CD4-positive, alpha-beta memory T cell (primary cell): ENCODE results near the gene IRX4. TPM values are rescaled to one million over a fixed set of nuclear protein-coding genes. Genes with fewer than 3 reads are reported as not detected.

Source experiments
- CTCF ChIA-PET: fragments of 350-600 bp; sonication (Branson Sonifier 250); formaldehyde crosslinking; loops from one replicate; lab custom pipeline; 2021; ENCODE audit warnings: inconsistent platforms; ENCODE audit not compliant: partially characterized antibody; lab: Charles Lee
- POLR2A ChIA-PET: fragments of 350-600 bp; sonication (Branson Sonifier 250); formaldehyde crosslinking; loops from one replicate; lab custom pipeline; 2021; ENCODE audit not compliant: partially characterized antibody; lab: Charles Lee
- DNase-seq, 5 donors: peaks; one replicate each; pipeline versions ENCODE4 v3.0.0 to v3.0.0-alpha.2; 2020 to 2022; ENCODE audit warnings: mixed read lengths in 1 of 5
- H3K27ac ChIP-seq: one replicate; pipeline ENCODE4 v1.7.0; 2013; ENCODE audit warnings: low read depth, low read length
- H3K27me3 ChIP-seq: 2 replicates; pipeline ENCODE4 v1.7.0; 2013; ENCODE audit warnings: mild to moderate bottlenecking, low read length, moderate library complexity; ENCODE audit not compliant: insufficient read depth
- H3K36me3 ChIP-seq: 2 replicates; pipeline ENCODE4 v1.7.0; 2013; ENCODE audit warnings: mild to moderate bottlenecking, low read length, moderate library complexity; ENCODE audit not compliant: insufficient read depth
- H3K4me1 ChIP-seq: 2 replicates; pipeline ENCODE4 v1.7.0; 2013; ENCODE audit warnings: mild to moderate bottlenecking, low read length, moderate library complexity; ENCODE audit not compliant: insufficient read depth
- H3K4me3 ChIP-seq, 2 donors: one replicate each; pipeline ENCODE4 v1.7.0; 2013; ENCODE audit warnings: low read length in 2 of 2, mild to moderate bottlenecking in 1 of 2
- H3K9me3 ChIP-seq, 2 donors: one replicate each; pipeline ENCODE4 v1.7.0; 2013; ENCODE audit warnings: low read length in 2 of 2, control low read depth in 1 of 2; ENCODE audit not compliant: control insufficient read depth in 1 of 2
- H3K27ac Mint-ChIP-seq, 7 donors: one replicate each; pipeline ENCODE4 v1.8.0; 2020 to 2021; ENCODE audit warnings: mixed read lengths in 7 of 7, mild to moderate bottlenecking in 6 of 7, inconsistent platforms in 3 of 7, moderate library complexity in 3 of 7
- H3K27me3 Mint-ChIP-seq, 2 donors: one replicate each; pipeline ENCODE4 v1.8.0; 2020 to 2021; ENCODE audit warnings: mixed read lengths in 2 of 2
- H3K36me3 Mint-ChIP-seq, 2 donors: one replicate each; pipeline ENCODE4 v1.8.0; 2020 to 2021; ENCODE audit warnings: mixed read lengths in 2 of 2, inconsistent platforms in 1 of 2, mild to moderate bottlenecking in 1 of 2
- H3K4me1 Mint-ChIP-seq, 4 donors: one replicate each; pipeline ENCODE4 v1.8.0; 2020 to 2021; ENCODE audit warnings: mixed read lengths in 4 of 4, mild to moderate bottlenecking in 1 of 4
- H3K4me3 Mint-ChIP-seq, 8 donors: one replicate each; pipeline ENCODE4 v1.8.0; 2020 to 2021; ENCODE audit warnings: mixed read lengths in 8 of 8, mild to moderate bottlenecking in 7 of 8, moderate library complexity in 6 of 8, inconsistent platforms in 3 of 8
- H3K9me3 Mint-ChIP-seq, 8 donors: one replicate each; pipeline ENCODE4 v1.8.0; 2020 to 2021; ENCODE audit warnings: mixed read lengths in 8 of 8, mild to moderate bottlenecking in 5 of 8, inconsistent platforms in 3 of 8, moderate library complexity in 1 of 8
- intact Hi-C: fragments of 100-400 bp; cut with micrococcal nuclease; formaldehyde crosslinking; loops from one replicate; pipeline ENCODE4 v1.15.1; 2023
- polyA plus RNA-seq, 2 donors: library from polyadenylated mRNA; unstranded; fragments of 300-500 nt; fragmentation: Illumina TruSeq; gene quantifications; one replicate each; pipeline ENCODE4 v1.2.3, GENCODE V29; 2021
- total RNA-seq, 2 experiments: library from RNA; stranded (reverse); gene quantifications; one replicate each; pipeline ENCODE4 v1.2.3, GENCODE V29; 2021

The IRX4 gene
- total and polyA plus RNA-seq, 4 experiments from 2014 or later: not detected

DNA sequence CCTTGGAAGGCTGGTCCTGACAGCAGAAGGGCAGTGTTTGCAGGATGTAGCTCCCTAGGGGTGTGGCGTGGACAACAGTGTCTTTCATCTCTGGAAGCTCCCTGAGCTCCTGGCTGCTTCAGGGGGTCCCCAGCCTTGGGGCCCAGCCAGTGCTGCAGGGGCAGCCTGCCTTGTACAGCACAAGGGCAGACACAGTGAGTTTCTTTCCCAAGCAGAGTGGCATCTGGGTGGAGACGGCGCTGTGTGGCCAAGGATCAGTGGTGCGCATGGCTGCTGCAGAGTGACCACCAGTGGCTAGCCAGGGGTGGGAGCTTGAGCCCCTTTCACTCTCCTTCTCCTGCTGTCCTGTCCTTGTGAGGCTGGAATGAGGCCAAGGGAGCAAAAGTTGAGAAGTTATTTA, 7.6 kb upstream of the IRX4 start:
- H3K9me3 ChIP-seq: no peaks in the 10 kb centered on the region
- no peak for DNase-seq
- H3K4me3 Mint-ChIP-seq: no peak overlapping the region
- ChIA-PET POLR2A (no interaction called here), CTCF (no interaction called here)
- peaks cover 0 to 4% (median 3%) of the 10 kb centered on the region in 4 donors for H3K4me1 Mint-ChIP-seq
- H3K27ac Mint-ChIP-seq: no peak overlapping the region
- H3K36me3 ChIP-seq: no peaks in the 10 kb centered on the region
- intact Hi-C loops: no loop called here
- peaks cover 0 to 2% (median 0%) of the 10 kb centered on the region in 8 donors for H3K9me3 Mint-ChIP-seq
- H3K36me3 Mint-ChIP-seq: no peaks in the 10 kb centered on the region
- no peak overlapping the region for H3K27ac ChIP-seq
- no peaks in the 10 kb centered on the region for H3K4me1 ChIP-seq
- no peak overlapping the region for H3K4me3 ChIP-seq
- H3K27me3 ChIP-seq: no peaks in the 10 kb centered on the region
- peaks cover 28 to 30% of the 10 kb centered on the region in 2 donors for H3K27me3 Mint-ChIP-seq

DNA sequence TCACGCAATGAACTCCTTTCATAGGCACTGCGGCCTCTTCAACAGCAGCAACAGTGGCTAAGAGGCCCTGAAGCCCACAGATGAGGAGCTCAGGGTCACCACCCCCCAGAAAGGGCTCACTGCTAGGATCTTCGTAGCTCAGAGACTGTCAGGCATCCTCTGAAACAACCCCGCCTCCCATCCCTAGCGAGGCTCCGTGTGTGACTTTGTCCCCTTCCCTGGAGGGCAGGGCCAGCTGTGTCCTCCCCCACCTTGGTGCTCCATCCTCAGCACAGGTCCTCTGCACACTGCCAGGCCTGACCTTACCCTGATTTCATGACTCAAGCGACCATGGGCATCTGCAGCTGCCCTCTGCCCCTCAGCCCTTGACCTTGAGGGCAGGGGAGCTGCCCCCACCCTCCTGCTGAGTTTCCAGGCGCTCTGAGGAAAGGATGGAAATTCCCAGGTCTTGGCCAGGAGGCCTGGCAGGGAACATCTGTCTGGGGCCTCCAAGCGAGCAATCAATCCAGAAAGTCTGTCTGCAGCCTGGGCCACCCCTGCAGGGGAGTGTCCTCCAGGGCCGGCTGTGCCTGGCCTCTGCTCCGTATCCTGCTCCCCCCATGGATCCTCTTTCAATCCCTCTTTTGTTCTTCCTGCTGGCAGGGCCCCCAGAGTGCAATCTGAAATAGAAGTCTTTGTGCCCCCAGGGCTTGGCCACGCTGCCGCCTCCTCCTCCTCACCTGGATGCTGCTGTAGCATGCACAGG, 6.8 kb upstream of the IRX4 start:
- Histone ChIP-seq H3K36me3 (no peaks in the 10 kb centered on the region), H3K4me3 (no peak overlapping the region), H3K9me3 (no peaks in the 10 kb centered on the region), H3K27me3 (peaks cover under 1% of the 10 kb centered on the region), H3K4me1 (no peaks in the 10 kb centered on the region), H3K27ac (no peak overlapping the region)
- DNase-seq: no peak
- CTCF ChIA-PET: no interaction called here
- POLR2A ChIA-PET: no interaction called here
- no peaks in the 10 kb centered on the region for H3K36me3 Mint-ChIP-seq
- H3K9me3 Mint-ChIP-seq: peaks cover 0 to 2% (median 0%) of the 10 kb centered on the region in 8 donors
- H3K4me3 Mint-ChIP-seq: no peak overlapping the region
- peaks cover 0 to 5% (median 3%) of the 10 kb centered on the region in 4 donors for H3K4me1 Mint-ChIP-seq
- no peak overlapping the region for H3K27ac Mint-ChIP-seq
- H3K27me3 Mint-ChIP-seq: peaks cover 29 to 30% of the 10 kb centered on the region in 2 donors
- intact Hi-C loops: no loop called here

DNA sequence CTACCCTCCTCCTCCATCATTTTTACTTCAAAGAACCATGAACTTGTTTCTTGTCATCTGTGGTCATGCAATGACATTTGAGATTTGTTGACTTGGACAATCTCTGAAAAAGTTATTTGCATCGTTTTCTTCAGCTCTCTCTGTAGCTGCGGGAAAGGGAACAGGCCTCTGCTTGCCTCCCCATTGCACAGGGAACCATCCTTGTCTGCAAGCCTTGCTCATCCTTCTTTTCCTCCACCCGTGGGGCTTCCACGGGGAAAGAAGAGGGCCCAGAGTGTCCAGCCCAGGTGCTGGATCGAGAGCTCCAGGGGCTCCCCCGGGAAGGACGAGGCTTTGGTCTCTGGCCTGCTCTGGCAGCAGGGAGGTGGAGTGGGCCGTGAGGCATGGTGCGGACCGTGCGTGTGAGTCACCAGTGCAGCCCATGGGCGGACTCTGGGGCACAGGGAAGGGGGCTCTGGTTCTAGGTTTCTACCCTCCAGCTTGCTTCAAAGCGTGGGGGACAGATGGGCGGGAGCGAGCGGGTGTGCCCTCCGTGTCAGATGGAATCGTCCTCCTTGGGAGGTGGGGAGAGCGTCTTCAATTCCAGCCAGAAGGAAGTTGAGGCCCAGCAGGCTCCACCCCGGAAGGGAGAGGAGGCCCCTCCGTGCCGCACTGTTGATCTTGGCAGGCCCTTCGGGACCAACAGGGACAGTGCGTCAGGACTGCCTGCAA, 6.0 kb upstream of the IRX4 start:
- H3K4me3 Mint-ChIP-seq: peak overlapping the region in 1 of 8 donors; percentile 76
- DNase-seq: no peak
- peaks cover 4% of the 10 kb centered on the region for H3K27me3 ChIP-seq
- H3K4me3 ChIP-seq: no peak overlapping the region
- H3K4me1 ChIP-seq: no peaks in the 10 kb centered on the region
- no peaks in the 10 kb centered on the region for H3K36me3 ChIP-seq
- H3K9me3 ChIP-seq: no peaks in the 10 kb centered on the region
- no peak overlapping the region for H3K27ac Mint-ChIP-seq
- H3K27me3 Mint-ChIP-seq: peaks cover 30 to 32% of the 10 kb centered on the region in 2 donors
- no peak overlapping the region for H3K27ac ChIP-seq
- H3K36me3 Mint-ChIP-seq: no peaks in the 10 kb centered on the region
- H3K9me3 Mint-ChIP-seq: peaks cover 0 to 2% (median 0%) of the 10 kb centered on the region in 8 donors
- intact Hi-C loops: no loop called here
- ChIA-PET CTCF (no interaction called here), POLR2A (no interaction called here)
- H3K4me1 Mint-ChIP-seq: peaks cover 3 to 11% (median 7%) of the 10 kb centered on the region in 4 donors

DNA sequence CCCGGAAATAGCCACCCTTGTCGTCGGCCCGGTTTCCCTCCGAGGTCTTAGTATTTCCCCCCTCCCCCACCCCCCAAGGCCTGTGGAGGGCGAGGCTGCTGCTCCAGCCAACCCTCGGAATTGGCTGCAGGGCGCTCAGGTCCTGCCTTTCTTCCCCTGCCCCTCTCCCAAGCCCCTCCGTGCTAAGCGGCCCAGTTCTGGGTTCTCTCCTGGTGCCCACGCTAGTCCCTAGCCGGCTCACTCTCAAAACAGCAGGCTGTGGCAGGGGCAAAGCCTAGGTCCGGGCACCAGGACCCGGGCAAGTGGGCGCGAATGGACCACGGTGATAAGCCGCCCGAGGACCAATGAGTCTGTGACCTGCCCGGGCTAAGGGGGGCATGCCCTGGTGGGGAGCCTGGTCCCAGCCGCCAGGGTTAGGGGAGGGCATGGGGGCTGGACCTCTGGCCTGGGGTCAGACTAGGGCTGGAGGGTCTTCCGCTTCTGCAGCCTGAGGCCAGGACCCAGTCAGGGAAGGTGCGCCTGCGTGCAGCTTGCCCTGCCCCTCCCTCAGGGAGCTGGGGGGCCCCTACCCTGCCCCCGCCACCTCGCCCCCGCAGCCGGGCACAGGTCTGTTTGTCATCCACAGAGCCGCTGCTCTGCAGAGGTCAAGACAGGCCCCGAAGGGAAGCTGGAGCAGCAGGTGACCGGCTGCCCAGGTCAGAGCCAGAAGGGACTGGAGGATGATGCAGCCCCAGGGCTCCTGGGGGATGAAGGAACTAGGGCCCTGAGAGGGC, 5.0 kb upstream of the IRX4 start:
- H3K36me3 ChIP-seq: no peaks in the 10 kb centered on the region

DNA sequence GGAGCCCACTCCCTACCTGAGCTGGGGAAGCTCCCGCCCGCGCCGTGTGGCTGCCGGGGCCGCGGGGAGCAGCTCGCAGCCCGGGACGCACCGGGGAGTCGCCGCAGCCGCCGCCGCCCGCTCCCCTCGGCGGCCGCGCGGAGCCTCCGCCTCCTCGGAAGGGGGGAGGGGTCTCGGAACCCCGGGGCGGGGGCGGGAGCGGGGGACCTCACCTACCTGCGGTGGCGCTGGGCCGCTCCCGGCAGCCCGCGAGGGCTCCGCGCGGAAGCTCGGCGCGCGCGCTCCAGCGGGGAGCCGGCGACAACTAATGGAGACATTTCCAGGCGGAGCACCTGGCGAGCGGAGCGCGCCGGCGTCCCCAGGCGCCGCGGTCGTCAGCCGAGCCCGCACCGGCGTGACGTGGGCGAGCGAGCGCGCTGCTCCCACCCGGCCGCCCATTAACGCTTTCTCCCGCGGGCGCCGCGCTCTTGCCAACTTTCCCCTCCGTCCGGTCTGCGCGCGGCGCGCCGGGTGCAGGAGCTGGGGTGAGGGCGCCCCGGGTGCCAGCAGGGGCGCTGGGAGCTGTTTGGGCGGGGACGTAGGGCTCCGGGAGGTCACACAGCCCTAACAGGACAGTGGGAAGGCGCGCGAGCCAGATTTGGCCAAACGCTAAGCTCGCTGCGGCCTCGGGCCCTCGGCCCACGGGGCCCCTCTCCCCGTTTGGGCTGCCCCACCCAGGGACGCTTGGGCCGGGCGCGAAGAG, 4.3 kb upstream of the IRX4 start:
- Histone ChIP-seq H3K27ac (no peak overlapping the region), H3K36me3 (no peaks in the 10 kb centered on the region), H3K9me3 (no peaks in the 10 kb centered on the region), H3K27me3 (peaks cover 4% of the 10 kb centered on the region), H3K4me3 (no peak overlapping the region), H3K4me1 (no peaks in the 10 kb centered on the region)
- no peak overlapping the region for H3K27ac Mint-ChIP-seq
- H3K9me3 Mint-ChIP-seq: peaks cover 0 to 2% (median 0%) of the 10 kb centered on the region in 8 donors
- intact Hi-C loops: no loop called here
- no peak overlapping the region for H3K4me3 Mint-ChIP-seq
- H3K36me3 Mint-ChIP-seq: no peaks in the 10 kb centered on the region
- peaks cover 28% of the 10 kb centered on the region in 2 donors for H3K27me3 Mint-ChIP-seq
- peaks cover 3 to 11% (median 7%) of the 10 kb centered on the region in 4 donors for H3K4me1 Mint-ChIP-seq
- ChIA-PET POLR2A (no interaction called here), CTCF (no interaction called here)
- DNase-seq: no peak

More for the DNA sequence above, 5.0 kb upstream of the IRX4 start:
- no peak overlapping the region for H3K4me3 Mint-ChIP-seq
- no peaks in the 10 kb centered on the region for H3K9me3 ChIP-seq
- H3K4me1 ChIP-seq: no peaks in the 10 kb centered on the region
- no peak overlapping the region for H3K4me3 ChIP-seq
- H3K9me3 Mint-ChIP-seq: peaks cover 0 to 2% (median 0%) of the 10 kb centered on the region in 8 donors
- no peak overlapping the region for H3K27ac ChIP-seq
- peaks cover 4% of the 10 kb centered on the region for H3K27me3 ChIP-seq
- H3K27ac Mint-ChIP-seq: no peak overlapping the region
- POLR2A ChIA-PET: no interaction called here
- DNase-seq: no peak
- no peaks in the 10 kb centered on the region for H3K36me3 Mint-ChIP-seq
- intact Hi-C loops: no loop called here
- peaks cover 29% of the 10 kb centered on the region in 2 donors for H3K27me3 Mint-ChIP-seq
- CTCF ChIA-PET: no interaction called here
- peaks cover 3 to 11% (median 7%) of the 10 kb centered on the region in 4 donors for H3K4me1 Mint-ChIP-seq

DNA sequence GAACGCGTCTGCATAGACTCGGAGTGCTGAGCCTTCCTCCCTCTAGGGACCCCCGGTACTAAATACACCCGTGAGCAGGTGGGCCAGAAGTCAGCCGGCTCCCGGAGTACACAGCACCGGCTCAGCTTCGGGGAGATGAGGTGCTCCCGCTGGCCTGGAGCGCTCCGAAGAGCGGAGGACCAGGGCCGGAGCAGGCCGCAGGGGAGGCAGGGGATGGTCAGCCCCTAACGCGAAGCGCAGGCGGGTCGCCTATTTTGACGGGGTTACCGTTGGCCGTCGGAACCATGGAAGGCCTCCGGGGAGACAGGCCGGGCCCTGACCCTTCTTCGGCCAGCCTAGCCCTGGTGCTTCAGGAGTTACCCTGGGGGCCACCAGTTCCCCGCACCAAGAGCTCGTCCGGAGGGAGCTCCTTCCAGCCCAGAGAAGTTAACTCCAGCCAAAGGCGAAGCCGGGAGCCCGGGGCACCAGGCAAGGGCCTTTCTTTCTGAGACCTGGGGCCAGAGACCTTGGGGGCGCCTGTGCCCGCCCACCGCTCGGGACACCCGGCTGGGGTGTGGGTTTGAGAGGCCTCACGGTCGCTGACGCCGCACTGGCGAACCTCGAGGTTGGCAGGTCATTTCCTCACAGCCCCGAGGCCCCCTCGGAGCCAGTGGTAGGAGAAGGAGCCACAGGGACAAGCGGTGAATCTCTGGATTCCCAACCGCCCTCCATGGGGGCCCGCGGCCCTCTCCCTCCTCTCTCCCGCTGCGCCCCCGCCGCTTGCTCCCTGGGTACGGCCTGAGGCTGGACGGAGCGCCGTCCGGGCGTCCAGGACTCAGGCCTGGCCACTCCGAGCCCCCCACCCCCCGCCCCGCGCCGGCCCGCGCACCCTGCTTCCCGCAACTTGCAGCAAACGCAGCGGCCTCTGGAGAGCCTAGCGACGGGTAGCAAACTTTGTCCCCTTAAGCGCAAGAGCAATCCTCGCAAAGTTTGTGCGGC, 3.4 kb upstream of the IRX4 start:
- Histone ChIP-seq H3K27me3 (peaks cover 4% of the 10 kb centered on the region), H3K27ac (no peak overlapping the region), H3K4me1 (no peaks in the 10 kb centered on the region), H3K9me3 (no peaks in the 10 kb centered on the region), H3K36me3 (no peaks in the 10 kb centered on the region), H3K4me3 (no peak overlapping the region)
- intact Hi-C loops: no loop called here
- H3K4me1 Mint-ChIP-seq: peaks cover 3 to 11% (median 7%) of the 10 kb centered on the region in 4 donors
- H3K27ac Mint-ChIP-seq: no peak overlapping the region
- CTCF ChIA-PET: no interaction called here
- no peak overlapping the region for H3K4me3 Mint-ChIP-seq
- no peak for DNase-seq
- peaks cover 28% of the 10 kb centered on the region in 2 donors for H3K27me3 Mint-ChIP-seq
- H3K36me3 Mint-ChIP-seq: no peaks in the 10 kb centered on the region
- peaks cover 0 to 2% (median 0%) of the 10 kb centered on the region in 8 donors for H3K9me3 Mint-ChIP-seq
- POLR2A ChIA-PET: no interaction called here
